Measurements from ENCODE around the gene GPR149.

Gene GPR149

DNA sequence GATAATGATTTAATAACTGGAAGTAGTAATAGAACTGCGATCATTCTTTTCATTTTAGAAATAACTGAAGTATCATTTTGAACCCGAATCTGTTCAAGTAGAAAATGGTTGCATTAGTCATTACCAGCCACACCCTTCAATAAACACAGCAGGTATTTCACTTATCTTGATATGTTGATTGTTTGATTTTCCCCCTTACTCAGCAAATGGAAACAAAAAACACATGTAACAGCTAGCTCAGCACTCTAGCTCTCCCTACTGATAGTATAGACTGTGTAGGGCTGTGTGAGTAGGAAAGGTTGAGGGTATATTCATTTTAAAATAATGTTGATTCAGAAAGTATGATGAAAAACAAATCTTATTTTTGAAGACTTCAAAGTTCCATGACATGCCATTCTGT, 1.1 kb upstream of the GPR149 start:
- Histone ChIP-seq H3K9me3 (no peaks in the 10 kb centered on the region), H3K4me3 (ENCODE audit: low read depth, low read length) (no peak overlapping the region), H3K27me3 (peaks cover 22% of the 10 kb centered on the region), H3K36me3 (no peaks in the 10 kb centered on the region), H3K4me1 (no peaks in the 10 kb centered on the region)
- TF ChIP-seq, protein P1, sequence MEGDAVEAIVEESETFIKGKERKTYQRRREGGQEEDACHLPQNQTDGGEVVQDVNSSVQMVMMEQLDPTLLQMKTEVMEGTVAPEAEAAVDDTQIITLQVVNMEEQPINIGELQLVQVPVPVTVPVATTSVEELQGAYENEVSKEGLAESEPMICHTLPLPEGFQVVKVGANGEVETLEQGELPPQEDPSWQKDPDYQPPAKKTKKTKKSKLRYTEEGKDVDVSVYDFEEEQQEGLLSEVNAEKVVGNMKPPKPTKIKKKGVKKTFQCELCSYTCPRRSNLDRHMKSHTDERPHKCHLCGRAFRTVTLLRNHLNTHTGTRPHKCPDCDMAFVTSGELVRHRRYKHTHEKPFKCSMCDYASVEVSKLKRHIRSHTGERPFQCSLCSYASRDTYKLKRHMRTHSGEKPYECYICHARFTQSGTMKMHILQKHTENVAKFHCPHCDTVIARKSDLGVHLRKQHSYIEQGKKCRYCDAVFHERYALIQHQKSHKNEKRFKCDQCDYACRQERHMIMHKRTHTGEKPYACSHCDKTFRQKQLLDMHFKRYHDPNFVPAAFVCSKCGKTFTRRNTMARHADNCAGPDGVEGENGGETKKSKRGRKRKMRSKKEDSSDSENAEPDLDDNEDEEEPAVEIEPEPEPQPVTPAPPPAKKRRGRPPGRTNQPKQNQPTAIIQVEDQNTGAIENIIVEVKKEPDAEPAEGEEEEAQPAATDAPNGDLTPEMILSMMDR (IDR thresholded peaks at IDR 0.05; ENCODE audit: low read depth, low read length) = no peak
- DNase-seq = no peak

DNA sequence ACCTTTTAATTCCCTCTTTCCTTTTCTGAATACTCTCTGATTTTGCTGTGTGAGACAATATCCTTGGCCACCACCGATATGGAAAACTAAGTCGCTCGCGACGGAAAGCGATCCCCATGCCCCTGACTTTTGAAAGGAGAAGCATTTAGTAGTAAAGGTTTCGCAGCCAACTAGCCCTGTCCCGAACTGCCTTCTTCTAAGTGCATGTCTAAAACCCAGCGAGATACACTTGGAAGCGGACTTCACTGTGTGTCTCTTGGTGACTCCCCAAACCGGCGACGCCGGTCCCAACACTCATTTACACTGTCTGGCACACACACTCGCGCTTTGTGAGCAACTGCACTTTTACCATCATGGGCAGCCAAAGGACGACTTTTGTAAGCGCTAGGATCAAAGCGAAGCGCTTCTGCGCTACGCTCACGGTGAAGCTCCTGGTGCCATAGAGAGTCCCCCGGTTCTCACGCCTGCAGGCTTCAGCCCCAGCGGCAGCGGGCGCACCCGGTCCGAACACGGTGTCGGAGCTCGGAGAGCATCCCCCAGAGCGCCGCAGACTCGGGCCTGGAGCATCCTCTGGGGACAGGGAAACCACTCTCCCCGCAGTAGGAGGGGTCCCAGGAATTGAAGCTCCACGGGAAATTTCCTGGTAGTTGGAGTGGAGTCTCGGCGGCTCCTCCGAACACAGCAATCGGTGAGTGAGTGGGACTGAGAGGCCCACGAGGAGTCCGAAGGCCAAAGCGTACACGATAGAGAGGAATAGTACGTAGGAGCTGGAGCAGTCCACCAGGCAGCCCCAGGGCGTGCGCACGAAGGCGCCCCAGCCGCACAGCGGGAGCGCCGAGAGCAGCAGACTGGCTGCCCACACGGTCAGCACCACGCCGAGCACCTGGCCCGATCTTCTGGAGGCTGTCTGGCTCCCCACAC, 1.4 kb downstream of the GPR149 start:
- Histone ChIP-seq H3K9me3 (no peaks in the 10 kb centered on the region), H3K27me3 (peaks cover 22% of the 10 kb centered on the region), H3K36me3 (no peaks in the 10 kb centered on the region), H3K4me1 (no peaks in the 10 kb centered on the region), H3K4me3 (ENCODE audit: low read depth, low read length) (no peak overlapping the region)
- TF ChIP-seq, protein P1 (IDR thresholded peaks at IDR 0.05; ENCODE audit: low read depth, low read length) = no peak
- DNase-seq = peak; percentile 5

DNA sequence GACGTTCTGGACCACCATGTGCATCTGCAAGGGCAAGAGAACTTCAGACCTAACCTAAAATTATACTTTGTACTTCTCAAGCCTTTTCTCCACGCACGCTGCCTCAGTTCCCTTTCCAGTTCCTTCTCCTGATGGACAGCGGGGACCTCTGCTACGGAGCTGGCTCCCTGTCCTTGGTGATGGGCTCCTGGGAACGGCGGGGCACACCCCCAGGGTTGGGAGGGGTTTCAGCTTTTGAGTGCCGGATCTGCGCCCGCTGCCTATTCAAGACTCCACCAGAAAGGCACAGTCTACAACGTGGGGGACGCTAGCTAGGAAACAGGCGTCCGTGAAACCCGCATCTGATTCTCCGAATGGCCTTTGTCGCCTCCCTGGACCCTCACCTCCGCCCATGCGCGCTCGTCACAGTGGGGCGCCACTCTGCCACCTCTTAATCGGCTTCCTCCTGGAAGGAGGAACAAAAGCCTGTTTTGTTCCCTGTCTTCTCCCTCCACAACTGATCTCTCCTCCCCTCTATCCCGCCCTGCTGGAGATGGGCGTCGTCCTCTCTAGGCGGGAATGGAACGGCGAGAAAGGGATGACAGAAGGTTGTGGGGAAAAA, 2.2 kb downstream of the GPR149 start:
- H3K9me3 ChIP-seq = no peaks in the 10 kb centered on the region
- no peaks in the 10 kb centered on the region for H3K36me3 ChIP-seq
- no peaks in the 10 kb centered on the region for H3K4me1 ChIP-seq
- H3K27me3 ChIP-seq = peaks cover 22% of the 10 kb centered on the region
- DNase-seq = no peak
- no peak overlapping the region for H3K4me3 ChIP-seq (ENCODE audit: low read depth, low read length)
- TF ChIP-seq, protein P1 (IDR thresholded peaks at IDR 0.05; ENCODE audit: low read depth, low read length) = no peak

DNA sequence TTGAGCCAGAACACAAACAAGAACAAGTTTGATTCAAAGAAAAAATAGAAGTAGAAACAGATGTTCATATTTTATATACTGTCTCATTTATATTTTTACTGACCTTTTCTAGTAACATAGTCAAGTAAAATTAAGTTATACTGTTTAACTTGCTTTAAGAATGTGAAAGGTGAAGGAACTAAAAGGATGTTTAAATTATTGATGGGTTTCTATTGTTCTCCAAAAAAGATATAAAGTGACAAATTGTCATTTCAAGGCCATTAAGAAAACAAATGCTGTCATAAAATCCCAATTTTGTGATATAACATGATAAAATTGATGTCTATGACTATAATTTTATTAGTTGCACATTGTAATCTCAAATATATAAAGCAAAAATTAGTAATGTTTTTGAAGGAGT, 7.3 kb downstream of the GPR149 start:
- H3K36me3 ChIP-seq = no peaks in the 10 kb centered on the region
- no peak overlapping the region for H3K4me3 ChIP-seq (ENCODE audit: low read depth, low read length)
- TF ChIP-seq, protein P1 (IDR thresholded peaks at IDR 0.05; ENCODE audit: low read depth, low read length) = no peak
- no peaks in the 10 kb centered on the region for H3K4me1 ChIP-seq
- peaks cover 4% of the 10 kb centered on the region for H3K27me3 ChIP-seq
- H3K9me3 ChIP-seq = no peaks in the 10 kb centered on the region
- no peak for DNase-seq

DNA sequence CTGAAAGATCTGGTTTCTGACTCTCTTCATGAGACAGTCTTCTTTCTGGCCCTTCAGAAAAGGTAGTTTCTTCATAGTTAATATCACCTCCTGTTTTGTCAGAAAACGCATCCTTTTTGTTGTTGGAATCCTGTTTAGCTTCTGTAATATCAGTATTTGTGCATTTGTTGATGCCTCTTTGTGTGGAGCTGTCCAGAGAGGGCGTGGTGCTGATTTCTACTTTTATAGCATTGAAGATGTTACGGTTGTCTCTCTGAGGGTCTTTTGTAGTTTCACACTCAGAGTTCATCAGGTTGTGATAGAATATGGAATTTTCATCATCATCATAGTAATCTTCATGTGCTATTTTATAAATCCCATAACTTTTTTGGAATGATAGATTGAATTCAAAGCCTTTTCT, 8.9 kb downstream of the GPR149 start:
- H3K4me3 ChIP-seq (ENCODE audit: low read depth, low read length) = no peak overlapping the region
- H3K4me1 ChIP-seq = no peaks in the 10 kb centered on the region

More for the DNA sequence above, 8.9 kb downstream of the GPR149 start:
- no peak for DNase-seq
- H3K36me3 ChIP-seq = no peaks in the 10 kb centered on the region
- H3K27me3 ChIP-seq = no peaks in the 10 kb centered on the region
- H3K9me3 ChIP-seq = no peaks in the 10 kb centered on the region
- TF ChIP-seq, protein P1 (IDR thresholded peaks at IDR 0.05; ENCODE audit: low read depth, low read length) = no peak
